Central memory CD4-positive, alpha-beta T cell (primary cell): Measurements from ENCODE around the gene ITGB2.
A peak's percentile ranks its signal among the peaks of the same experiment; 100 is the strongest.

ENCODE experiments used
- DNase-seq: peaks from one replicate; pipeline ENCODE4 v3.0.0; 2022
- total RNA-seq, 3 experiments: gene quantifications; one replicate each; lab custom pipeline; 2026; lab: John Stamatoyannopoulos, UW

The ITGB2 gene
- total RNA-seq: 178 to 434 (median 277) reads per million in 3 experiments

DNA sequence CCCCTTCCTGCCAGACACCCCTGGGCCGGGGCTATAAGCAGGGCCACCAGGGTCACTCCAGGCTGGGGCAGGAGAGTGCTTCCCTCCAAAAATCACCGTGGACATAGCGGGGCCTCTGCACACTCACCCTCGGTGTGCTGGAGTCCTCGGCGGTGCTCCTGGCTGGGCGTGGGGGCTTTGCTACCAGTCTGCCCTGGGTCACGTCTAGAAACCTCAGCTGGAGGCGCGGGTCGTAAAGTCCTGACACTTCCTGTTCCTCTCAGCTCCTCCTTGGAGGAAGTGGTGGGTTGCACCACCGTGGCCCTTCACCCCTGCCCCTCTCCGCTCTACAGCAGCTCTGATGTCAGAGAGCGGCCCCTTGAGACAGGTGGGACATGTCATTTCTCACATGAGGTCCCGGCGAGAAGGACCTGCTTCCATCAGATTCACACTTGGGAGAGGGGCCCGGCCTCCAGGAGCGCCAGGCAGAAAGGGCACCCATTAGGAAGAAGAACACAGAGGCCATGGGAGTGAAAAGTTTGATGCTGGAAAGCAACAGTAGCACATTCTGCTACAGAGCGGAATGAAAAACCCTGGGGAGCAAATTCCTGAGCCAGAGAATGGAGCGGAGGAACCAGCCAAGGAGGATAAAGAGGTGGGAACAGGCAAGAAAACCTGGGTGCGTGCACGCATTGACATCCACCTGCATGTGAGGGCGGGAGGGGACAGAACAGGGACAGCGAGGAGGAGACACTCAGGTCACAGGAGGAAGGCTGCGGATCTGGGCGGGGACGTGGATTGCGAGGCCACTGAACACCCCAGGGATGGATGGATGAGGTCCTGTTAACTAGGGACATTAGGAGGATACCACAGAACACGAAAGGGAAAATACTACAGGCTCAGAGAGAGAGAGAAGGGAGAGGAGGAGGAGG is at the start of gene ITGB2:
TSS of gene ITGB2 (minus strand) at position 206 of the 911 bp plus-strand sequence. CDS start 10,117 bp downstream, outside the sequence.
- DNase-seq: peak; percentile 59

DNA sequence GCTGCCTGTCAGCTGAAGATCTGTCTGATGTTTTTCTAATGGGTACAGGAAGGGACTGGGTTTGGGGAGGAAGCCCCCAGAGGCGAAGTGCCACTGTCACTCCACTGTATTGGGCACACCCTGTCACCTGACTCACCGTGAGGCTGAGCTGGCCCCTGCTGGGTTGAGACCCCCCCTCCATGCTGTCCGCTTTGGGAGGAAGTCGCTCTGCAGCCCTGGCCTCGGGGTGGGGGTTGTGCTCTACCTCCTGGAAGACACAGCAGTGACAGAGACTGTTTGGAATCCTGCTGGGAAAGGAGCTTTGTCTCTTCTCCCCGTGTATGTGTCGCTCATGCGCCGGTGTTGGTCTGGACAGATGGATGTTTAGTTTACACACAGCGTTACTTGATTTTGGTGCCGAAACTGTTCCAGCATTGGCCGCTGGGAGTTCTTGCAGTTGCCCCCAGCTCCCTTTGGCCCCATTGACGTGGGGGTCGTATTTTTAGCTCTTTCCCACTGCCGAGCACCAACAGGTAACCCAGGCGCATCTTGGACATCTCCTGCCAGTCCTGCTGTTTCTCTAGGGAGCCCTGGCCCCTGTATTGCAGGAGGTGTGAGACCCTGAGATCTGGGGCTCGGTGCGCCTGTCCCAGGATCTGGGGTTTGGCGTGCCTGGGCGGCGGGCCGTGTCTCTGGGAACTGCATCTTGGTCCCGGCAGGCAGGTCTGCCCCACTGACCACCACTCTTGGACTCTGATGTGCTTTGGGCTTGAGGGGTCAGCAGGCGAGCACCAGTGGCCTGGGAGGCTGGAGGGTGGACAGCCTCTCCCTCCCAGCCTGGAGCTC is 49.4 kb upstream of the ITGB2 start:
- no peak for DNase-seq

DNA sequence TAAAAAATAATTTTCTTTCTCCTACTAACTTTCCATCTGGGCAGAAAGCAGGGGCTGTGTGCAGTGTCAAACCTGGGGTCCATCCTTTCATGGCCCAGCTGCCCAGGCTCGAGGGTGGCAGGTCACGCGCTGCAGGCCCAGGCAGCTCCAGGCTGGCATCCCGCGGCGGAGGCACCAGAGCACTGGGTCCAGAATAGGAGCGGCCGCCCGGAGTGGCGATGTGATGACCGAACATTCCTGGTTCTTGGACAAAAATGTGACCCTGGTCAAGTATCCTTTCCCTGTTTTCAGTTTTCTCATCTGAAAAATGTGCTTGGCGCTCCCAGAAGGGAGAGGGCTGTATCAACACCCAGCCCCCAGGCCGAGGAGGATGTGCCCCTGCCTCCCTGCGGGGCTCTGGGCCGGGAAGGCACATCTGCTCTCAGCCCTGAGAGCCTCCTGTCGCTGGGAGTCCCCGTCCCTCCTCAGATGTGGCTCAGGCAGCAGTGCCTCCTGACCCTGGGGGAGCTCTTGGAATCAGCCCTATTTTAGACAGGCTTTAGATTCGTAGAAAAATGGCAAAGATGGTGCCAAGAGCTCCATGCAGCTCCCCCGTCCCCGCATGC is 48.5 kb upstream of the ITGB2 start:
- DNase-seq: no peak

DNA sequence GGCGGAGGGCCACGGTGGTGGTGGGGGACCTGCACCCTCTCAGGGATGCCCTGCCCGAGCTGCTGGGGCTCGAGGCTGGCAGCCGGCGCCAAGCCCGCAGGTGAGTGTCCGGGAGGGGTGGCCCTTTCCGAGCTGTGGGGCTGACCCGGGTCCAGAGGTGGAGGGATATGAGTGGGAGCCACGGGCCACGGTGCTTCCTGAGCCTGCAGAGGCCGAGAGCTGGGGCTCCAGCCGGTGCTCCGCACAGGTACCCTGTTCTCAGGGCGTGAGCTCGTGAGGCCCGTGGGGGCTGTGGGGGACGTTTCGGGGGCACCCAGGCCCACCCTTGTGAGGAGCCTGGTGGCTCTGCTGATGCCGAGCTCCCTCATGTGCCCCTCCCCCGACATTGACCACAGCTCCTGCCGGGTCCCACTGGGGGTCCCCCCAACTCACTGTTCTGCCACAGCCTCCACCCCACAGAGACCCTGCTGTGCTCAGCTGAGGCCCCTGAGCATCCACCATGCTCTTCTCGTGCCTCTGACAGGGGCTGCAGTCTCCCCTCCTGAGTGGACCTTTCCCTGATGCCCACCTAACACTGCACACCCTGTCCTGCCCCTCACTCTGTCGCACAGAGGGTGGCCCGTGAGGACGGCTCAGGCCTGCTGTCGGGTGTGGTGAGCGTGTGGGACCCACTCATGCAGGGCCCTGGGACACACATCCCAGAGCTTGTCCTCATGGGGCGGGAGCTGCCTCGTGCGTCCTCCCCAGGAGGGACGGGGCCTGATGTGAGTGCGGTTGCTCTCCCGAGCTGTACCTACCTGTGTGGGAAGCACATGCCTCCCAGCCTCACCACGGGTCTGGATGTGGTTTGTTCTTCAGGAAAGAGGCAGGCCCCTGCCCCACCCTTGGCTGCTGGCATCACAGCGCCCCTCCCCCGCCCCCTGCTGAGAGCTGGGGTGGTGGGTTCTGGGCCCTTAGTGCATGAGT is 46.7 kb upstream of the ITGB2 start:
- no peak for DNase-seq

DNA sequence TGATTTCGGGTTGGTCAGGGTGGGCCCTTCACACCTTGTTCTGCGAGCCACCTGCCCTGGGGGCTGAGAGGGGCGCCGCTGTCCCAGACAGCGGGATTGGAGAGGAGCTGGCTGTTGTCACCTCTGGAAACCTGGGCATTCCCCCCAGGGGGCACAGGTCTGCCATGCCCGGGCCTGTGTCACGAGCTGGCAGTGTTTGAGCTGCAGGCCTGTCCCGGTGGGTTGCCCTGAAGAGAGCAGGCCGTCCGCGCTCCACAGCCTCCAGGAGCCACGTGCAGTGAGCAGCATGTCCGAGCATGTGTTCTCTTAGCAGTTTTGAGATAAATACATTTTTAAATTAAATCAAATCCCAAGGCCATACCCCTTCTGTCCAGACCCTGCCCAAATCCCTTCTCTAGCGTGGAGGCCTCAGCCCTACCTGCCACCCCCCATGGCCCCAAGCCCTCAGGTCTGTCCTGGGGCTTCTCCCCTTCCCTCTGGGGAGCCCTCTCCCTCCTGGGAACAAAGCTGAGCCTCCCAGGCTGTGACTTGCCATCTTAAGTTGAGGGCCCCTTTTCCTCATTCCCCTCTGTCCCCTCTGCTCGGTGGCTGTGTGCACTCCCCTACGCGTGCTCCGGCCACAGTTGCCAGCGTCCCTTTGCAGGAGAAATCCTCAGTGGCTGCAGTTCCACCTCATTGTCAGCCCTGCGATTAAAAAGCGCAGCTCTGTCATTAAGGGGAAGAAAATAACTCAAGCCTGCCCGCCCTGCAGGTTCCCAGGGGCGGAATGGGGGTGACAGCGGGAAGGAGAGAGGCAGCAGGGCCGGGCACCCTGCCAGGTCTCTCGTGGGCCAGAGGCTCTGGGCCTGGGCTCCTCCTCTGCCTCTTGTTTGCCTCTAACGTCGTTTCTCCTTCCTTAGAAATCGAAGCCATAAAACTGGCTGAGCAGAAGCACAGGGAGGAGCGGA is 45.7 kb upstream of the ITGB2 start:
- DNase-seq: no peak

DNA sequence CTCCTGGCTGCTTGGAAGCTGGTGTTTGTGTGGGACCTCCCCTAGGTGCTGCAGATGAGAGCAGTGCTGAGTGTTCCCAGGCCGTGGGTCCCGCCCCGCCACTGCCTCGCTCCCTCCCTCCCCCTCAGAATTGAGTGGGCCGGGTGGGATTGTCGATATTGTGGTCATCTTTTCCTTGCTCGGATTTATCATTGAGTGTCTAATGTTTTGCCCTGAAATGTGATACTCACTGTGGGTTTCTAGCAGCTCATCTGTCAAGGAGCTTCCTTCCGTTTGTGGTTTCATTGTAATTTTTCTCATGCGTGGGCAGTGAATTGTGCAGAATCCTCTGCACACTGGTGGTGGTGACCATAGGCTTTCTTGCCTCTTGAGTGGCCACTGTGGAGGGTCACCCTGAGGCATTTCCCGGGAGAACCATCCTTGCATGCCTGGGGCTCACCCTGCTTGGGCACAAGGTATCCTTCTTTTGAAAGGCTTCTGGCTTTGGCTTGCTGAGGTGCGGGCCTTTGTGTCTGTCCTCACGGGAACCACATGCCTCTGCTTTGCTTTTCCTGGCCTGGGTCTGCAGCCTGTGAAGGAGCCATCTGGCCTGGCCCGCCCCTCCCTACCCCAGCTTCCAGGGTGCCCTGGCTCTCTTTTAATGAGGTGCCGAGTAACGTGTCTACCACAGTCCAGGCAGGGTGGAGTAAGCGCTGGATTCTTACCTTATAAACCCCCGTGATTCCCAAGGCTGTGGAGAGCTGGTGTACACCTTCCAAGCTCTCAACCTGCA is 44.7 kb upstream of the ITGB2 start:
- peak; percentile 10 for DNase-seq

DNA sequence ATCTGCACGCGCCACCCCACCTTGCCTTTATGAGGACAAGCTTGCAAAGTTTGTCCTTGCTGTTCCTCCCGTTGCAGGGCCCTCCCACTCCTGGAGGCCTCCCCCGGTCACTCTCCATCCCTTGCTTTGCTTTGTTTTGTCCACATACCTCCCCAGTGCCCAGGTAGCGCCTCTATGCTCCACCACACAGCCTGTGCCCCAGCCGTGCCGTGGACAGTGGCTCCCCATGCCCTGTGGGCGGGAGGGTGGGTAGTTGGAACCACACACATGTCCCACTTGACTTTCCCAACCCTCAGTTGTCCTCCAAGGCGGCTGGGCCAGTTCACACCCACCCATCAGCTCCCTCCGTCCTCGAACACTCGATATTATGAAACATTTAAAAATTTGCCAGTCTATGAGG is 43.7 kb upstream of the ITGB2 start:
- no peak for DNase-seq

DNA sequence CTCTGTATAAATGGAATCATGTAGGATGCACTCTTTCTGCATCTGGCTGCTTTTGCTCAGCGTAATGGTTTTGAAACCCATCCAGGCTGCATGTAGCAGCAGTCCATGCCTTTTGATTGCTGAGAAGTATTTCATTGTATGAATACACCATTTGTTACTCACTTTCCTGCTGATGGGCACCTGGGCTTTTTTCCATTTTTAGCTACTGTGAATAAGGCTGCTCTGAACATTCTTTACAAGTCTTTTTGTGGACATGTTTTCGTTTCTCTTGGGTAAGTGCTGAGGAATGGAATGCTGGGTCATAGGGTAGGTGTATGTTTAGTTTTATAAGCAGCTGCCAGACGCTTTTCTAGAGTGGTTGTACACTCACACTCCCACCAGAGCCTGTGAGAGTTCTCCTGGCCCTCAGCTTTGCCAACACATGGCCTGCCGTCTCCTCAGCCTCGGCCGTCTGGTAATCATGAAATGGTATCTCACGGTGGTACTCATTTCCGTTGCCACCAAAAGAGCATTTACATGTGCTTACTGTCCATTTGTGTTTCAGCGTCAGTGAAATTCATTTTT is 41.8 kb upstream of the ITGB2 start:
- DNase-seq: no peak

DNA sequence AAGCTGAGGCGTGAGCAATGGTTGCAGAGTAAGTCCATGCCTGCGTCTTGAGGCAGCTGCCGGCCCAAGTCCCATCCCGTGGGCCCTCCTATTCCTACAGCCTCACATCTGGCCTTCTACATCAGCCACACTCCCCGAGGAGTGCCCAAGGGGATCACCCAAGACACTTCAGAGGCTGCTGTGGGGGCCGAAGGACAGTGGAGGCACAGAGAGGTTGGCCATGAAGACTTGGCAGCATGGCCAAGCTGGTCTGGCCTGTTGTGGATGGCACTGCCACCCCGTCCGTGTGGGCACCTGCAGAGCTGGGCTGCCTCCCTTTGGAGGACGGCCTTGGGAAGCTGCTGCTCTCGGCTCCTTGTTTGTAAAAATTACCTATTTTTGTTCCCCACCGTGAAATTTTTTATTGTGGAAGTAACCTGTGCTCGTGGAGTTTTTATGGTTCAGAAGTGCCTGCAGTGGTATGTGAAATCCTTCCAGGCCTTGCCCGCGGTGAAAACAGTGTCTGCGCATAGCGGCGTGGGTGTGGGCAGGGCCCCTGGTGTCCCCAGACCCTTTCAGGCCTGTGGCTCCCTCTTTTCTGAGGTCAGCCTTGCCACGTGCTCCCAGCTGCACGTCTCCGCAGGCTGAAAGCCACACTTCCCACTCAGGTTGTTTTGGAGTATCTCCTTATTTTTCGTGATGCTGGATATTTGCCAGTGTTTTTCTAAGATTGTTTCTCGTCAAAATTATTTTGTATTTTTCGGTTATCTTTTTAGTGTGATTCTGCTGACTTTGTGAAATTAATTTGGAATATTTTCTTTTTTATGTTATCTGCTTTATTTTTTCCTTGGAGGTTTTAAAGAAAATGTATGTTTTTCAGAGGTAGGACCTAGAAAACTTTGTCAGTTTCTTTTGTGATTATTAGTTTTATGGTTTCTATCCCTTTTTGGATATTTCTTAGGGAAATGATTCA is 39.7 kb upstream of the ITGB2 start:
- no peak for DNase-seq

DNA sequence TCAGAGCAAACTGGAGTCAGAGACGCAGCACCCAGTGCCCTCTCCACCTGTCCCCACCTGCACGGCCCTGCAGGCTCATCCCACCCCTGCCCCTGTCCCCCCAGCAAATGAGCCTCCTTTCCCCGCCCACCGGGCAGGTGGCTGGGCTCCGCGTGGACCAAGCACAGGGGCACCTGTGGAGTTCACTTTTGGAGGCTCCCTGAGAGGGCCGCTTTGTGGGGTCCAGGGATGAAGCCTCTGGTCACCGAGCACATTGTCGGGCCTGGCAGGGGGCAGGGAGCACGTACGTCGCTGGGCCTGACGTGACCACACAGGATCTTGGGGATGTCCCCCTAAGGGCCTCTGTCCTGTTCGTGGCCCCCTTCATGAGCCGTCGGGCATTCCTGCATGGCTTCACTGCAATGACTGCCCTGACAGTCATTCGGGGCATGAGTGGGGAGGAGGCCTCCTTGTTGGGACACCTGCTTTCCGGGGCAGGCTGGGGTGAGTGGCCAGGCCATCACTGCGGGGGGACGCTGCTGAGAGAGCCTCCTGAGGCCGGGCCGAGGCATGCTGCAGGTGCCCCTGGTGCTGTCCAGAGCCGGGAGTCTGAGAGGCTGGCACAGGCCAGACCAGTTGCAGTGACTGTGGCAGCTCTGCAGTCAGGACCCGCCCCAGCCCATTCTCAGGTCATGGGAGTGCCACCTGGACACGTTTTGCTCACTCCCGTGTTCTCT is 38.8 kb upstream of the ITGB2 start:
- no peak for DNase-seq

DNA sequence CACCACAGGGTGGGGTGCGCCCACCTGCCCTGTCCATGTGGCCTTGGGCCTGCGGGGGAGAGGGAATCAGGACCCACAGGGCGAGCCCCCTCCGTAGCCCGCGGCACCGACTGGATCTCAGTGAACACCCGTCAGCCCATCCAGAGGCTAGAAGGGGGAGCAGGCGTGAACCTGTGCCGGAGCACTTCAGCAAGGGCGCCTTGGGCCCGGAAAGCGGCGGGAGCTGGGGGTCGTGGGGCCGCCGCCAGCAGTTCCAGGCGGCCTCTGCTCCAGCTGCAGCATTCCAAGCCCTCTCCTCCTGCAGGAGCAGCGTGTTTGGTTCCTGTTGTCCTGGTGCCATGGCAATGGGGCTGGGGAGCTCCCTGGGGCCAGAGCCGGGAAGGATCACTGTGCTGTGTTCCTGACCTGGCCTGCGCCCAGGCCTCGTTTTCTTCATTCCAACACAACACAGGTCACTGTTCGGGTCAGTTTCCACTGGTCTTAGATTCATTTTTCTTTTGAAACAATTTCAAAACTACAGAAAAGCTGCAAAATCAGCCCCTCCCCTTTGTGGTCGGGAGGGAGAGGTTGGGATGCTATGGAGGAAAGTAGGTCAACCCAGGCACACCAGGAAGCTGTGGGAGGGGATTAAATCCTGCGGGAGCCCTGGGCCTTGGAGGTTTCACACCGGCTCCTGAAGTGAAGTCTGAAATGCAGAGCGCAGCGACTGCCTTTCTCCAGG is 37.9 kb upstream of the ITGB2 start:
- DNase-seq: no peak

DNA sequence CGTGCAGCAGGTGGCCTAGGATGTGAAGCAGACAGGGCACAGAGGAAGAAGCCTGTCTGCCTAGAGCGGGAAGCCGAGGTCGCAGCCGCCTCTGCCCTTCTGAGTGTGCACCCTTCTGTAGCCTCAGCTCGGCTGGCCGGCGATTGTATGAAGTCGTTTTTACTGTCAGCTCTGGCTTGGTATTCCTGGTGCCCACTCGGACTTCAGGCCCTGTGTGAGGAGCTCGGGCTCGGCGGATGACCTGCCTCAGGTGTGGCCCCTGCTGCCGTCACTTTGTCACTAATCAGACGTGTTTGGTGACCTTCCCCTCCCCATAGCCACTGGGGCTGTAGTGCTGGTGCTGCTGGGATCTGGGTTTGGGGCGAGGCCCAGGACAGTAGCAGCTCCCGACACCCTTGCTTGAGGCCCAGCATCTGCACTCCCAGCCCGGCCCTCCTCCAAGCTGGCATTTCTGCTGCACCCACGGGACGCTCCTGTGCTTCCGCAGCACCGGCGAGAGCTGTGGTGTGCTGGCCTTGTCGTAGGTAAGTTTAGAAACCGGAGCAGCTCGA is 37.3 kb upstream of the ITGB2 start:
- DNase-seq: no peak

DNA sequence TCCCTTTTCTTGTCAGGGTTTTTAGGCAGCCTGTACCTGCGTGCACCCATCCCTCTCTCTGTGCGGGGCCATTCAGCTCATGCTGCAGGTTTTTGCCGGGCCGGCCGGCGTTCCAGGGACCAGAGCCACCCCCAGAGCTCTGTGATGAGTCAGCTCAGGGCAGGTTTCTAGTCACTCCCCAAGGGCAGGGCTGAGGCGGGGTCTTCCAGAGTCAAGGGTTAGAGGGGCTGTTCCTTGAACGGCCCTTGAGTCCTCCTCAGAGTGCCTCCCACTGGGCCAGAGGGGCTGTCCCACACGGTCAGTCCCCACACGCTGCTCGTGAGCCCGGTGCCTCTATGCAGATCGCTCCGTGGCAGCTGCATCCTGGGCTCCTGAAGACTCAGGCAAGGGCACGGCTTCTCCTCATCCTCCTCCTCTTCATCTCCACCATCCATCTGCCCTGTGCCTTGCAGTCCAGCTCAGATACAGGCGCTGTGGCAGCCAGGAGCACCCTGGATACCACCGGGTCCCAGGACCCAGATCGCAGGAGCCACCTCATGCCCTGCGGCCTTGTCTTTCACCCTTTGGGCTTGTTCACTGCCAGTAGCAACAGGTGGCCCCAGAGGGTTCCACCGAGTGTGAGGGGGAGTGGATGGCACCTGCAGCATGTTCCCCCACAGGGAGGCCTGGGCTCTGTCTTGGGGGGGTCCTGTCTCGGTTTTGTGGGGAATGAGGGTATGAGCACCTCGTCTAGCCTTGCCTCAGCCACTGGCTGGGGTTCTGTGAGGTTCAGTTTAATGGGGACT is 36.5 kb upstream of the ITGB2 start:
- DNase-seq: no peak

DNA sequence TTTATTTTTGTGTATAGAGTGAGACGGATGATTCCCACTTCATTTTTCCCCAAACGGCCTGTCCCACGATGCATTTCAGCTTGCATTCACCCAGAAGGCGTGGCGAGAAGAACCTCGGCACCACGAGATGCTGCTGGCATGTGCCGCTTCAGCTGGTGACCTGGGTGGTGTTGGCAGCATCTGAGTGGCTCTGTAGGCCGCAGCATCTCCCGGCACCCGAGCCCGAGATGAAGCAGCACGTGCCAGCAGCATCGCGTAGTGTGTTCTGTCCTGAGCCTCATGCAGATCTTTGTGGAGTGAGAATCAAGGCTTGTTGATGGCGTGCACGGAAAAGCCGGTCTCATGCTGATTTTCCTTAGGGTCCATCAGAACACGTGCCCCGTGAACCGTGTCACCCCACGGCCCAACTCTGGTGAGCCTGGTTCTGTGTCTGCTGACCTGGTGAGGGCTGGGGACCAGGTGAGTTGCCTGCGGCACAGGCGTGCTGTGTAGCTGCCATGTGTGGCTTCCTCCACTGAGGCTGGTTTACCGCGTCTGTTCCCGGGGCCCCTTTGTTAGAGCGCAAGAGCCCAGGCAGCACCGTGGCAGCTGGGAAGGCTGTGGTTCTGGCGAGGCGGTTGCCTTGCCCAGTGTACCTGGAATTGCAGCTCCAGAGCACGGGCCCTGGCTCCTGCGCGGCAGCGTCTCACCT is 35.8 kb upstream of the ITGB2 start:
- no peak for DNase-seq

DNA sequence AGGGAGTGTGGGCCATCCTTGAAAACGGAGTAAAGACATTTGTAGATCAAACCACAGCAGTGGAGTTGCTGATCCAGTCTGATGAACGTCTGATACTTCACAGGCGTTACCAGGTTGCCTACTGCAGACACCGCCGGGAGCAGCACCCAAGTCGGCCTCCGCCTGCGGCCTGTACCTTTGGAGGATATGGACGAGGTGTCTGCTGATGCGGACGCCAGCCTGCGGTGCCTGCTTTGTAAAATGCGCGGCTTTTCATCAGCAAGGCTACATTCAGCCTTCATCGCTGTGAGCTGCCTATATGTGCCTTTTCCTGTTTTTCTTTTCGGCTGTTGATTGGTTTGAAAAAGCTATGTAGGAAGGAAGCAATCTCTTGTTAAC is 35.1 kb upstream of the ITGB2 start:
- DNase-seq: no peak
